GM18909 (cell line): ENCODE results near the gene NAXD.
A peak's percentile ranks its signal among the peaks of the same experiment; 100 is the strongest.
"Not testable (repeated sequence)": the region's sequence is repeated elsewhere in the genome, so short reads cannot be mapped to it uniquely, and the experiment has no call there.

Experiments used
- ATAC-seq: cut with Tn5 transposase; IDR thresholded peaks from one replicate; pipeline ENCODE4 v1.9.1; 2021; ENCODE audit warnings: mild to moderate bottlenecking; ENCODE audit not compliant: unreplicated experiment, poor library complexity

The NAXD gene

GRCh38 chr13:110615322-110616102 lies at the start of gene NAXD:
NAXD (plus strand) TSS chr13:110615545; CDS start chr13:110615602, 57 bp downstream.
- peak; percentile 79 for ATAC-seq

- no peak for ATAC-seq
These were observed 49.2 kb upstream of the NAXD start for GRCh38 chr13:110566171-110566570.

- no peak for ATAC-seq
These were observed 46.7 kb upstream of the NAXD start for GRCh38 chr13:110568612-110569011.

GRCh38 chr13:110569962-110570361 lies 45.4 kb upstream of the NAXD start:
- not testable (repeated sequence) for ATAC-seq

GRCh38 chr13:110570886-110571285 lies 44.5 kb upstream of the NAXD start:
- ATAC-seq: no peak

GRCh38 chr13:110571896-110572777 lies 43.2 kb upstream of the NAXD start:
- no peak for ATAC-seq

- ATAC-seq: peak; percentile 60
These were observed 42.6 kb upstream of the NAXD start for GRCh38 chr13:110572778-110573118.

- no peak for ATAC-seq
These were observed 41.2 kb upstream of the NAXD start for GRCh38 chr13:110574161-110574560.

GRCh38 chr13:110575322-110576069 lies 39.8 kb upstream of the NAXD start:
- peak; percentile 80 for ATAC-seq

- ATAC-seq: no peak
These were observed 39.3 kb upstream of the NAXD start for GRCh38 chr13:110576070-110576394.

- ATAC-seq: no peak
These were observed 38.4 kb upstream of the NAXD start for GRCh38 chr13:110576736-110577476.

GRCh38 chr13:110578363-110578762 lies 37.0 kb upstream of the NAXD start:
- no peak for ATAC-seq

- no peak for ATAC-seq
These were observed 34.5 kb upstream of the NAXD start for GRCh38 chr13:110580800-110581199.

GRCh38 chr13:110581506-110582185 lies 33.7 kb upstream of the NAXD start:
- ATAC-seq: no peak

- ATAC-seq: no peak
These were observed 32.9 kb upstream of the NAXD start for GRCh38 chr13:110582421-110582954.

GRCh38 chr13:110583178-110583865 lies 32.0 kb upstream of the NAXD start:
- no peak for ATAC-seq

- no peak for ATAC-seq
These were observed 25.5 kb upstream of the NAXD start for GRCh38 chr13:110589793-110590390.

- no peak for ATAC-seq
These were observed 24.8 kb upstream of the NAXD start for GRCh38 chr13:110590577-110590976.
